Coronary artery (tissue), 2 donors: ENCODE results near the gene LTBP3.

ENCODE experiments used
- DNase-seq: peaks from one replicate; pipeline ENCODE4 v3.0.0-alpha.2; 2017; ENCODE audit warnings: low spot score
- H3K27ac ChIP-seq, 2 donors: fragments of 200-600 bp; sonication (generic); one replicate each; pipeline ENCODE4 v1.5.1; 2016 to 2019
- H3K4me3 ChIP-seq: fragments of 200-600 bp; sonication (generic); 2 replicates; pipeline ENCODE4 v1.5.1; 2016; ENCODE audit warnings: mild to moderate bottlenecking, moderate library complexity
- CTCF ChIP-seq: fragments of 200-600 bp; sonication (generic); IDR thresholded peaks from one replicate; pipeline ENCODE4 v1.5.1; 2019; ENCODE audit warnings: antibody characterized with exemption

LTBP3 gene

DNA sequence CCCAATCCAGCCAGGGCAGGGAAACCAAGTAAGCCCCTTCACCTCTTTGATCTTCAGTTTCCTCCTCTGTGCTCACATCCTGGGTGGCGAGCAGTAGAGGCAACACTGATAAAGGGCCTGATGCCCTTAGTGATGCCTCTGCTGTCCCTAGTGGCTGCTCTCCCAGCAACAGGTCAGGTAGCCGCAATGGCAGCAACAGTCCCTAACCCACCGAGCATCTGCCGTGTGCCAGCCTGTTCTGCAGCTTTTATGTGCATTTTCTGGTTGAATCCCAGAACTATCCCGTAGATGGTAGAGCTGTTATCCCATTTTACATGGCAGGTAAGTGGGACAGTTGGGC lies 28.0 kb downstream of the LTBP3 start:
- no peak for DNase-seq
- H3K4me3 ChIP-seq = no peak overlapping the region
- TF ChIP-seq CTCF = no peak
- H3K27ac ChIP-seq = no peak overlapping the region

GRCh38 chr11:65529475-65530156 lies 28.5 kb downstream of the LTBP3 start:
- TF ChIP-seq CTCF = no peak
- no peak overlapping the region for H3K4me3 ChIP-seq
- no peak for DNase-seq
- H3K27ac ChIP-seq = no peak overlapping the region

DNA sequence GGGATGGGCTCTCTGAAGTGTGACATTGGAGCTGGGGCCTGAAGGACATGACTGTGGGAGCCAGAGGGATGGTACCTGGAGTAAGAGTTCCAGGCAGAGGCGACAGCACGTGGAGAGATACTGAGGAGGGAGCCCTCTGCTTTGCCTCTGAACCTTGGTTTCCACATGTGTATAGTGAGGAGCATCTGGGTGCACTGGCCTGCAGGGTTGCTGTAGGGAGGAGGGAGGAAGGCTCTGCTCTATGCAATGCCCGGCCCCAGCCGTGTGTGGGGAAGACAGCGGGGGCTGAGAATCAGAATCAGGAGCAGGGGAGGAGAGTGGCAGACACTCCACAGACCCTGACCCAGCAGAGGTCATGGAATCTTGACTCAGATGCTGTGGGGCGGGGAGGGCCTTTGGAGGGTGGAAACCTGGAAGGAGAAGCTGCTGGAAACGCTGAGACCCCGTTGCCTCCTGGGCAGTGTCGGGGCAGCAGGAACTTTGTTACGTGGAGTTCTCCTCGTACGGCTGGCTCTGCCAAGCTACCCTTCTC lies 29.3 kb downstream of the LTBP3 start:
- H3K4me3 ChIP-seq = no peak overlapping the region
- no peak overlapping the region for H3K27ac ChIP-seq
- no peak for DNase-seq
- TF ChIP-seq CTCF = no peak

GRCh38 chr11:65526744-65527143 lies 31.4 kb downstream of the LTBP3 start:
- H3K4me3 ChIP-seq = no peak overlapping the region
- TF ChIP-seq CTCF = no peak
- DNase-seq = no peak
- peak overlapping the region in 1 of 2 donors; percentile 15 for H3K27ac ChIP-seq

DNA sequence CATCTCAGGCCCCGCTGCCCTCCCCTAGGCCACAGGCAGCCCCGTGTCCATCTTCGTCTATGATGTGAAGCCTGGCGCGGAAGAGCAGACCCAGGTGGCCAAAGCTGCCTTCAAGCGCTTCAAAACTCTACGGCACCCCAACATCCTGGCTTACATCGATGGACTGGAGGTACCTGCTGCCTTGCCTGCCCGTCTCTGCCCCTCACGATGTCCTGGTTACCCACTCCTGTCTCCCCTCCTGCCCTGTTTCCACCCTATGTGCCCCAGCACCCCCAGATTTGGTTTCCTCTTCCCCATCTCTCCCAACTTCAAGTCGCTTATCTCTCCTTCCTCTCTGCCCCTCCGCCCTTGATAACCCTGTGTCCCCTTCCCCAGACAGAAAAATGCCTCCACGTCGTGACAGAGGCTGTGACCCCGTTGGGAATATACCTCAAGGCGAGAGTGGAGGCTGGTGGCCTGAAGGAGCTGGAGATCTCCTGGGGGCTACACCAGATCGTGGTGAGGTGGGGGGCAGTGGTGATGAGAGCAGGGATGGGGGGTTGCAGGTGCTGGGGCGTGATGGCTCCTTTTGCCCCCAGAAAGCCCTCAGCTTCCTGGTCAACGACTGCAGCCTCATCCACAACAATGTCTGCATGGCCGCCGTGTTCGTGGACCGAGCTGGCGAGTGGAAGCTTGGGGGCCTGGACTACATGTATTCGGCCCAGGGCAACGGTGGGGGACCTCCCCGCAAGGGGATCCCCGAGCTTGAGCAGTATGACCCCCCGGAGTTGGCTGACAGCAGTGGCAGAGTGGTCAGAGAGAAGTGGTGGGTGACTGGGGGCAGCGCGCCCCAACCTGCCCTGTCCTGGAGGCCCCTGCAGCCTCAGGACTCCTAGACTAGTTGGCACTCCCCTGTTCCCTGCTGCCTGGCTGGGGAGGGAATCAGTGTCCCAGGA lies 32.3 kb downstream of the LTBP3 start:
- Histone ChIP-seq H3K4me3 (peak overlapping the region; percentile 88), H3K27ac (peak overlapping the region; percentile 90 to 92)
- TF ChIP-seq CTCF = no peak
- DNase-seq = no peak

DNA sequence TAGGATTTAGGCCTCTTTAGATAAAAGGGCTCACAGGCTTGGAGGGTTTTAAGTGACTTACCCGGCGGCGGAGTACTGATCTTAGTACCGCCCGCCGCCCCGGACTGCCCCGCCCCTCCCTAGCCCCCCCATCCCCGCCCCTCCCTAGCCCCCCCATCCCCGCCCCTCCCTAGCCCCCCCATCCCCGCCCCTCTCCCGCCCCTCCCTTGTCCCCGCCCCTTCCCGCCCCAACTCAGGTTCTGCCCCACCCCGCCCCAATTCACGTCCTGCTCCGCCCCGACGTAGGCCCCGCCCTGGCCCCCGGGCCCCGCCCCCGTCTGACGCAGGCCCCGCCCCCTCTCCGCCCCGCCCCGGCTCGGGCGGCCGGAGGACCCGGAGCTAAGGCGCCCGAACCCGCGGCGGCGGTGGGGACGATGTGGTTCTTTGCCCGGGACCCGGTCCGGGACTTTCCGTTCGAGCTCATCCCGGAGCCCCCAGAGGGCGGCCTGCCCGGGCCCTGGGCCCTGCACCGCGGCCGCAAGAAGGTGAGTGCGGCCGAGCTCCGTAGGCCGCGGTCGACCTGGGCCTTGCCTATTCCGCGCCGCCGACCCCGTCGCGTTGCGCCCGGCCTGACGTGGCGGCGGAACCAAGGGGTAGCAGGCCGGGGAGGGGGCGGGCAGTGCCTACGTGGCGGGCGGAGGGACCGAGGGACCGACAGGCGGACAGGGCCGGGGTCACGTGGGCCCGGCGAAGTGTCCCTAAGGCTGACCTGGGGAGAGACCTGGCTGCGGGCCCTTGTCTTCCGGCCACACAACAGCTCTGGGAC lies 33.2 kb downstream of the LTBP3 start, which contains the start of gene SCYL1:
TSS of gene SCYL1 (plus strand) at position 343 of the 805 bp plus-strand sequence. CDS start at position 414, 71 bp downstream.
- no peak for TF ChIP-seq CTCF
- peak within 1 kb of the TSS; percentile 88 for H3K4me3 ChIP-seq
- peak within 1 kb of the TSS; percentile 90 to 92 for H3K27ac ChIP-seq
- peak; percentile 89 for DNase-seq
